ENCODE measurements around the gene EDN2. TPM values are rescaled to one million over a fixed set of nuclear protein-coding genes. Genes with fewer than 3 reads are reported as not detected.

The EDN2 gene
- total and polyA plus RNA-seq, 4 donors: 0.10 to 0.13 TPM; not detected in 2

- H3K9me3 ChIP-seq (ENCODE audit: control insufficient read depth in 4 of 4, low read length in 3 of 4): no peaks in the 10 kb centered on the region
- no peaks in the 10 kb centered on the region for H3K27me3 ChIP-seq (ENCODE audit: control insufficient read depth in 4 of 4, insufficient read depth in 4 of 4, low read length in 3 of 4)
- TF ChIP-seq GABPA (IDR thresholded peaks at IDR 0.05 in 1 of 2, conservative IDR thresholded peaks at IDR 0.05 in 1 of 2): no peak
- H3K9ac ChIP-seq (ENCODE audit: low read depth in 1 of 2, low read length in 2 of 2): no peak overlapping the region
- peaks cover 7 to 53% (median 39%) of the 10 kb centered on the region in 4 donors for H3K4me1 ChIP-seq (ENCODE audit: control insufficient read depth in 4 of 4, insufficient read depth in 4 of 4, low read length in 3 of 4)
- H3K4me3 ChIP-seq (ENCODE audit: low read depth in 1 of 3, low read length in 3 of 3): no peak overlapping the region
- no peak overlapping the region for H3K27ac ChIP-seq (ENCODE audit: low read depth in 1 of 2, low read length in 2 of 2)
- 92% methylated on average over 15 of the region's 15 CpGs for WGBS
- DNase-seq (ENCODE audit: low spot score): no peak
- H3K36me3 ChIP-seq (ENCODE audit: control insufficient read depth in 4 of 4, insufficient read depth in 3 of 4, low read depth in 1 of 4, low read length in 3 of 4): no peaks in the 10 kb centered on the region
Observed at GRCh38 chr1:41481109-41481775, 3.2 kb downstream of the EDN2 start.

DNA sequence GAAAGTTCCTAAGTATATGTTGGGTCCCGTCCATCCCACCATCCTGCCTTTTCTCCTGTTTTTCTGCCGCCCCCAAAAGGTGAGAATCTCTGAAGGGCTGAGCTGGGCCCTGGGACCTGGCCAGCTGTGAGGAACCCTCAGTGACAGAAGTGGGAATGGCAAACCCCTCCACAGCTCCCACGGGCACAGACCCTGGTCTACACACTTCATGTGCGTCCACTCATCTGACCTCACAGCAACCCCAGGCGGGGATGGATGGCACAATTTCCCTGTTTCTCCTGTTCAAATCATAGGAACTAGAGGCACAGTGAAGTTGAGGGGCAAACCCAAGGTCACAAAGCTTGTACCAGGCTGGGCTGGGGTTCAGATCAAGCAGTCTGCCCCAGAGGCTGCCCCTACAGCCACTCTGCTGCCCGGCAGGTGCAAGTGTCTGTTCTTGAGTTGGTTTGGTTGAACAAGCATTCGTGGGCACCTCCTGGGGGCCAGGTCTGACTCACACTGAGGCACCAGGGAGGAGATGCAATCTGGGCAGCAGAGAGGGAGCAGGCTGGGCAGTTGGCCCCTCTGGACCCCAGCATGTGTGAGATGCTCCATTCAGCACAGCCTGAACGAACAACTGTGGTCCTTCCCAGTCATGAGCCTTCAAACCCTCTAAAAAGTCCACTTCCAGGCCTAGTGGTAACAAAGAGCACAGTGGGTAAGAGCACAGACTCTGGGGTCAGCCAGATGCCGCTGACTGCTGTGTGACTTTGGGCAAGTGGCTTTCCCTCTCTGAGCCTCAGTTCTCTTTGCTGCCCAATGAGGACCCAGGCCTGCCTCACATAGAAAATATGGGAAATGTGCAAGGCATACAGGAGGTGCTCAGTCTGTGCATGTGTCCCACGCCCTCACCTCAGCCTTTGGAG is 4.0 kb downstream of the EDN2 start:
- Histone ChIP-seq H3K9ac (ENCODE audit: low read depth in 1 of 2, low read length in 2 of 2) (no peak overlapping the region), H3K36me3 (ENCODE audit: control insufficient read depth in 4 of 4, insufficient read depth in 3 of 4, low read depth in 1 of 4, low read length in 3 of 4) (no peaks in the 10 kb centered on the region), H3K4me3 (ENCODE audit: low read depth in 1 of 3, low read length in 3 of 3) (no peak overlapping the region), H3K27me3 (ENCODE audit: control insufficient read depth in 4 of 4, insufficient read depth in 4 of 4, low read length in 3 of 4) (no peaks in the 10 kb centered on the region), H3K9me3 (ENCODE audit: control insufficient read depth in 4 of 4, low read length in 3 of 4) (no peaks in the 10 kb centered on the region), H3K27ac (ENCODE audit: low read depth in 1 of 2, low read length in 2 of 2) (no peak overlapping the region), H3K4me1 (ENCODE audit: control insufficient read depth in 4 of 4, insufficient read depth in 4 of 4, low read length in 3 of 4) (peaks cover 9 to 57% (median 40%) of the 10 kb centered on the region in 4 donors)
- no peak for DNase-seq (ENCODE audit: low spot score)
- 93% methylated on average over 10 of the region's 10 CpGs for WGBS
- TF ChIP-seq GABPA (IDR thresholded peaks at IDR 0.05 in 1 of 2, conservative IDR thresholded peaks at IDR 0.05 in 1 of 2) (no peak), ATF3 (IDR thresholded peaks at IDR 0.05) (no peak), REST (IDR thresholded peaks at IDR 0.05) (no peak)

- H3K27ac ChIP-seq (ENCODE audit: low read depth in 1 of 2, low read length in 2 of 2): no peak overlapping the region
Observed at GRCh38 chr1:41479808-41480160, 4.7 kb downstream of the EDN2 start.

More at GRCh38 chr1:41479808-41480160, 4.7 kb downstream of the EDN2 start:
- Histone ChIP-seq H3K36me3 (ENCODE audit: control insufficient read depth in 4 of 4, insufficient read depth in 3 of 4, low read depth in 1 of 4, low read length in 3 of 4) (no peaks in the 10 kb centered on the region), H3K4me3 (ENCODE audit: low read depth in 1 of 3, low read length in 3 of 3) (no peak overlapping the region), H3K9ac (ENCODE audit: low read depth in 1 of 2, low read length in 2 of 2) (no peak overlapping the region), H3K4me1 (ENCODE audit: control insufficient read depth in 4 of 4, insufficient read depth in 4 of 4, low read length in 3 of 4) (peaks cover 9 to 52% (median 40%) of the 10 kb centered on the region in 4 donors), H3K27me3 (ENCODE audit: control insufficient read depth in 4 of 4, insufficient read depth in 4 of 4, low read length in 3 of 4) (no peaks in the 10 kb centered on the region), H3K9me3 (ENCODE audit: control insufficient read depth in 4 of 4, low read length in 3 of 4) (no peaks in the 10 kb centered on the region)
- TF ChIP-seq SP1 (IDR thresholded peaks at IDR 0.05): peak; percentile 41
- TF ChIP-seq YY1 (IDR thresholded peaks at IDR 0.05): no peak
- no peak for TF ChIP-seq REST (IDR thresholded peaks at IDR 0.05)
- TF ChIP-seq RXRA (IDR thresholded peaks at IDR 0.05): peak; percentile 64 to 71
- no peak for TF ChIP-seq FOXA1 (IDR thresholded peaks at IDR 0.05)
- TF ChIP-seq HNF4A (conservative IDR thresholded peaks at IDR 0.05): peak; percentile 74
- no peak for TF ChIP-seq RAD21 (IDR thresholded peaks at IDR 0.05)
- WGBS: 58% methylated on average over 3 of the region's 3 CpGs
- DNase-seq (ENCODE audit: low spot score): no peak

All from liver (tissue), 9 donors.